T-helper 2 cell treated with Interferon-gamma antibody and Interleukin-4, amounts not matched to agents 5 μg/mL and 100 μg/mL, for 36 hours (primary cell): ENCODE results near the gene ATOH8.
"Not testable (repeated sequence)": the region's sequence is repeated elsewhere in the genome, so short reads cannot be mapped to it uniquely, and the experiment has no call there.

ENCODE experiments used
- DNase-seq: peaks from one replicate; pipeline ENCODE4 v3.0.0; 2021; ENCODE audit warnings: low spot score
- H3K27ac Mint-ChIP-seq: one replicate; pipeline ENCODE4 v1.8.0; 2021; ENCODE audit warnings: mild to moderate bottlenecking, mixed read lengths
- H3K27me3 Mint-ChIP-seq: one replicate; pipeline ENCODE4 v1.8.0; 2021; ENCODE audit warnings: low read depth, mixed read lengths
- H3K36me3 Mint-ChIP-seq: one replicate; pipeline ENCODE4 v1.8.0; 2021; ENCODE audit warnings: low read depth, mixed read lengths
- H3K4me1 Mint-ChIP-seq: one replicate; pipeline ENCODE4 v1.8.0; 2021; ENCODE audit warnings: low read depth, mixed read lengths
- H3K4me3 Mint-ChIP-seq: one replicate; pipeline ENCODE4 v1.8.0; 2022; ENCODE audit warnings: mild to moderate bottlenecking, moderate library complexity, mixed read lengths
- H3K9me3 Mint-ChIP-seq: one replicate; pipeline ENCODE4 v1.8.0; 2021; ENCODE audit warnings: mixed read lengths

Gene ATOH8

GRCh38 chr2:85712849-85713612 lies 40.8 kb upstream of the ATOH8 start:
- no peak for DNase-seq
- Mint-ChIP-seq H3K27ac (no peak overlapping the region), H3K4me3 (no peak overlapping the region), H3K36me3 (no peaks in the 10 kb centered on the region), H3K27me3 (peaks cover 21% of the 10 kb centered on the region), H3K4me1 (peaks cover 23% of the 10 kb centered on the region), H3K9me3 (no peaks in the 10 kb centered on the region)

DNA sequence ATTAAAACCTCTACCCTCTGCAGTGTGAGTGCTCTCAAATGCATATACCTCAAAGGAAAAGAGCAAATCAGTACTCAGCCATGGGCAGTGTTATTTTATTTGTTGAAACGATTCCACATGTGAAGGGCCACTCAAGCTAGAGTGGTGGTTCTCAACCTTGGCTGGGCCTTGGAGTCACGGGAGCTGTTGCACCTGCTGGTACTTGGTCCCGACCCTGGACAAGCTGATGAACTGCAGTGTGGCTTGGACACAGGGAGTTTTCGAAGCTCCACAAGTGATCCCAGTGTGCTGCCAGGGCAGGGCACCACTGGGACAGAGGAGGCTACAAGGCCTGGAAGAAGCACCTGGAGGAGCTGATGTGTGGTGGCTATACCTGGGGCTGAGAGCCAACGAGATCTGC lies 40.0 kb upstream of the ATOH8 start:
- H3K4me3 Mint-ChIP-seq = no peak overlapping the region
- H3K9me3 Mint-ChIP-seq = no peaks in the 10 kb centered on the region
- no peak overlapping the region for H3K27ac Mint-ChIP-seq
- peaks cover 21% of the 10 kb centered on the region for H3K4me1 Mint-ChIP-seq
- no peaks in the 10 kb centered on the region for H3K36me3 Mint-ChIP-seq
- peaks cover 22% of the 10 kb centered on the region for H3K27me3 Mint-ChIP-seq
- no peak for DNase-seq

GRCh38 chr2:85714421-85714820 lies 39.4 kb upstream of the ATOH8 start:
- not testable (repeated sequence) for H3K36me3 Mint-ChIP-seq, H3K9me3 Mint-ChIP-seq, H3K27ac Mint-ChIP-seq, DNase-seq, H3K4me3 Mint-ChIP-seq
- Mint-ChIP-seq H3K4me1 (peaks cover 18% of the 10 kb centered on the region), H3K27me3 (peaks cover 20% of the 10 kb centered on the region)

GRCh38 chr2:85714841-85715240 lies 39.0 kb upstream of the ATOH8 start:
- H3K27me3 Mint-ChIP-seq = peaks cover 19% of the 10 kb centered on the region
- H3K27ac Mint-ChIP-seq = no peak overlapping the region
- H3K9me3 Mint-ChIP-seq = no peaks in the 10 kb centered on the region
- H3K36me3 Mint-ChIP-seq = no peaks in the 10 kb centered on the region
- peaks cover 17% of the 10 kb centered on the region for H3K4me1 Mint-ChIP-seq
- no peak for DNase-seq
- no peak overlapping the region for H3K4me3 Mint-ChIP-seq

- no peak overlapping the region for H3K4me3 Mint-ChIP-seq
- peaks cover 23% of the 10 kb centered on the region for H3K27me3 Mint-ChIP-seq
- no peak overlapping the region for H3K27ac Mint-ChIP-seq
- peaks cover 15% of the 10 kb centered on the region for H3K4me1 Mint-ChIP-seq
- no peaks in the 10 kb centered on the region for H3K36me3 Mint-ChIP-seq
- DNase-seq = no peak
- H3K9me3 Mint-ChIP-seq = peaks cover 8% of the 10 kb centered on the region
Observed at GRCh38 chr2:85716346-85716914, 37.4 kb upstream of the ATOH8 start.

GRCh38 chr2:85717308-85718008 lies 36.3 kb upstream of the ATOH8 start:
- peaks cover 8% of the 10 kb centered on the region for H3K9me3 Mint-ChIP-seq
- no peak for DNase-seq
- no peak overlapping the region for H3K4me3 Mint-ChIP-seq
- H3K27me3 Mint-ChIP-seq = peaks cover 23% of the 10 kb centered on the region
- no peaks in the 10 kb centered on the region for H3K36me3 Mint-ChIP-seq
- no peak overlapping the region for H3K27ac Mint-ChIP-seq
- H3K4me1 Mint-ChIP-seq = peaks cover 15% of the 10 kb centered on the region

DNA sequence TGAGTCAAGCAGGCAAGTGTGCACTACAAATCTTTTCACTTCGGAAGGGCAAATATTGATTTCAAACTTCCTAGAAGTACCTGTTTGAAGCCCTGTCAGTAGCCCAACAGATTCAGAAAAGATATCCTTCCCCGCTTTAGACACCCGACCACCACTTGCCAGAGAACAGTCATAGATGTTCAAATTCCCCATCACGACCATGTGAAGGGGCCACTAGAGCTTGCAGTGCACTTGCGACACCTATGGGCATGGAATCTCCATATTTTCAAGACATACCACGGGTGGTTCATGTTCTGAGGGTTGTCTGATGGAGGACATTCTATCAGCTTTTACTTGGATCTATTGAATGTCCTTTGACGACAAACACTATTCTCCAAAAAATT lies 35.8 kb upstream of the ATOH8 start:
- Mint-ChIP-seq H3K36me3 (no peaks in the 10 kb centered on the region), H3K27ac (no peak overlapping the region), H3K9me3 (peaks cover 8% of the 10 kb centered on the region), H3K27me3 (peaks cover 23% of the 10 kb centered on the region), H3K4me1 (peaks cover 15% of the 10 kb centered on the region), H3K4me3 (no peak overlapping the region)
- no peak for DNase-seq

DNA sequence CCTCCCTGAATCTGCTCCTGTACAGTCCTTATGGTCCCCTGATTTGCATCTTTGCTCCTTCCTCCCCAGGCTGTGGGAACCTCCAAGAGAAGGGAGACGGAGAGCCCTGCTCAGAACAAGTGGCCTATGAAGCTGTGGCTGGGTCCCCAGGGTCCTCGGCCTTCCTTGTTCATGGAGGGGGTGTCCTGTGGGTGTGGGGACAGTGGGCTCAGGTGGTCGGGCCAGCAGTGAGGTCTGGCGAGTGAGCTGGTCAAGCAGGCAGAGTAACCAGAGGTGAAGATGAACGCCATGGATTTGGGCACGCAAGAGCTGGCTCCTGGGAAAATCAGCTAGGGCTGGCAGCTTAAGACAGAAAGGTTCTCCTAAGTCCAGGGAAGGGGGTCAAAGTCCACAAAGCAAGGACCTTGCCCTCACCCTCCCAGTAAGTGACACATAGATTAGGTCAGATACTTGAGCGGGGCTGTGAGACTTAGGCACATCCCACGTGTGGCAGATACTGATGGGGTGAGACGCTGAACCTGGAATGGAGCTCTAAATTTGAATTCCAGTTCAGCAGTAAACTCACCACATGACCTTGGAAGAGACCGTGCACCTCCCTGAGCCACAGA lies 34.8 kb upstream of the ATOH8 start:
- H3K4me1 Mint-ChIP-seq = peaks cover 13% of the 10 kb centered on the region
- no peak overlapping the region for H3K4me3 Mint-ChIP-seq
- H3K27me3 Mint-ChIP-seq = peaks cover 23% of the 10 kb centered on the region
- no peaks in the 10 kb centered on the region for H3K36me3 Mint-ChIP-seq
- no peak overlapping the region for H3K27ac Mint-ChIP-seq
- H3K9me3 Mint-ChIP-seq = peaks cover 8% of the 10 kb centered on the region
- no peak for DNase-seq

- no peak for DNase-seq
- H3K27ac Mint-ChIP-seq = no peak overlapping the region
- no peaks in the 10 kb centered on the region for H3K36me3 Mint-ChIP-seq
- H3K4me1 Mint-ChIP-seq = peaks cover 11% of the 10 kb centered on the region
- peaks cover 8% of the 10 kb centered on the region for H3K9me3 Mint-ChIP-seq
- peaks cover 28% of the 10 kb centered on the region for H3K27me3 Mint-ChIP-seq
- H3K4me3 Mint-ChIP-seq = no peak overlapping the region
Observed at GRCh38 chr2:85719609-85720240, 34.1 kb upstream of the ATOH8 start.

DNA sequence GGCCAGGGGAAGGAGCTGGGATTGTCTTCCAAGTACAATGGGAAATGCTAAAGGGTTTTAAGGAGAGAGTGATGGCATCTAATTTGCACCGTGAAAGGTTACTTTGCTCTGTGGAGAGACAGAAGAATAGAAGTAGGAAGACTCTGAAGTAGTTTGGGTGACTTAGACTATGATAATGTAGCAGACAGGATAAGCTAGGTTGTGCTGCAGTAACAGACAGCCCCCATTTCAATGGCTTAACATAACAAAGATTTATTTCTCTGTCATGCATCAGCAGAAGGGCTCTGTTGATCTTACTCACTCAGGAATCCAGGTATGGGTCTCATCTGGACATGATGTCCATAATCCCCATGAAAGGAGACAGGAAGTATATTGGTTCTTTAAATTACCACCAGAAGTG lies 33.3 kb upstream of the ATOH8 start:
- H3K27me3 Mint-ChIP-seq = peaks cover 34% of the 10 kb centered on the region
- H3K4me1 Mint-ChIP-seq = peaks cover 4% of the 10 kb centered on the region
- no peak overlapping the region for H3K4me3 Mint-ChIP-seq
- no peak overlapping the region for H3K27ac Mint-ChIP-seq
- peaks cover 8% of the 10 kb centered on the region for H3K9me3 Mint-ChIP-seq
- no peaks in the 10 kb centered on the region for H3K36me3 Mint-ChIP-seq
- DNase-seq = no peak

DNA sequence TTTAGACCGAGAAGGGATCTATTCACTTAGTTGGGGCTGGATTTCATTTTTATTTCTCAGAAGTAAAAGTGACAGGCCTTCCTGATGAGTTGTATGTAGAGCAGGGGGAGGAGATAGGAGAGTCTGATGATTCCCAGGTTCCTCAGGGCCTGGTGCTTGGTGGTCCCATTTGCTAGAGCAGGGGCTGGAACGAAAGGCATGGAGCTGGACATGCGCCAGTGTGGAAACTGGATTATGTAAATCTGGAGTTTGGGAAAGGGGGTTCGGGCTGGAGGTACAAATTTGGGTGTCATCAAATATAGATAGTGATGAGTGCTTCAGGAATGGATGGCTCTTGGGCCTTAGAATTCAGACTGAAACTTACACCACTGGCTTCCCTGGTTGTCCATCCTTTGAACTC lies 32.1 kb upstream of the ATOH8 start:
- Mint-ChIP-seq H3K9me3 (peaks cover 8% of the 10 kb centered on the region), H3K27ac (no peak overlapping the region), H3K27me3 (peaks cover 27% of the 10 kb centered on the region), H3K36me3 (no peaks in the 10 kb centered on the region), H3K4me3 (no peak overlapping the region), H3K4me1 (no peaks in the 10 kb centered on the region)
- no peak for DNase-seq

DNA sequence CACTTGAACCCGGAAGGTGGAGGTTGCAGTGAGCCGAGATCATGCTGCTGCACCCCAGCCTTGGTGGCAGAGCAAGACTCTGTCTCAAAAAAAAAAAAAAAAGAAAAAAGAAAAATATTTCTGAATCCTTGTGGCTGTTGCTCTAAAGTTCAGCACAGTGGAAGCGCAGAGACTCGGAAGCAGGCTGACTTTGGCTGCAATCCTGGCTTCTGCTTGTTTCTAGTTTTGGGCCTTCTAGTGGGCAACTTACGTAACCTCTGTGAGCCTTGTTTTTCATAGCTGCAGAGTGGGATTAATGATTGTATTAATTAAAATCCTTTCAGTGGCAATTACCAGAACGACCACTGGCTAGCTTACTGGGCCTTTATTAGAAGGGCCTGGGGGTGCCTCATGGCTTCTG lies 31.3 kb upstream of the ATOH8 start:
- Mint-ChIP-seq H3K4me3 (no peak overlapping the region), H3K9me3 (peaks cover 8% of the 10 kb centered on the region), H3K27ac (no peak overlapping the region), H3K27me3 (peaks cover 29% of the 10 kb centered on the region), H3K4me1 (no peaks in the 10 kb centered on the region), H3K36me3 (no peaks in the 10 kb centered on the region)
- DNase-seq = no peak

GRCh38 chr2:85723707-85724360 lies 30.0 kb upstream of the ATOH8 start:
- H3K27ac Mint-ChIP-seq = no peak overlapping the region
- no peak overlapping the region for H3K4me3 Mint-ChIP-seq
- H3K27me3 Mint-ChIP-seq = peaks cover 31% of the 10 kb centered on the region
- no peaks in the 10 kb centered on the region for H3K4me1 Mint-ChIP-seq
- H3K36me3 Mint-ChIP-seq = no peaks in the 10 kb centered on the region
- peaks cover 8% of the 10 kb centered on the region for H3K9me3 Mint-ChIP-seq
- no peak for DNase-seq
